OCI-M2 (cell line): ENCODE data around the gene ALKBH3.

Experiments used
- DNase-seq: peaks from one replicate; lab custom pipeline; 2025; ENCODE audit not compliant: unreplicated experiment; lab: John Stamatoyannopoulos, UW

Gene ALKBH3

GRCh38 chr11:43936076-43936475 is 55.4 kb downstream of the ALKBH3 start:
- no peak for DNase-seq

- DNase-seq: no peak
Observed at GRCh38 chr11:43937434-43938411, 57.1 kb downstream of the ALKBH3 start.

- no peak for DNase-seq
Observed at GRCh38 chr11:43941257-43941994, 60.8 kb downstream of the ALKBH3 start.

- DNase-seq: no peak
Observed at GRCh38 chr11:43942662-43943371, 62.2 kb downstream of the ALKBH3 start.

GRCh38 chr11:43943372-43943930 is 62.8 kb downstream of the ALKBH3 start:
- DNase-seq: no peak

GRCh38 chr11:43943931-43944751 is 63.5 kb downstream of the ALKBH3 start:
- DNase-seq: no peak

GRCh38 chr11:43944761-43945311 is 64.2 kb downstream of the ALKBH3 start:
- no peak for DNase-seq

- no peak for DNase-seq
Observed at GRCh38 chr11:43947003-43947500, 66.4 kb downstream of the ALKBH3 start.

- no peak for DNase-seq
Observed at GRCh38 chr11:43947815-43948214, 67.2 kb downstream of the ALKBH3 start.

GRCh38 chr11:43948341-43949225 is 68.0 kb downstream of the ALKBH3 start:
- no peak for DNase-seq

GRCh38 chr11:43950311-43950855 is 69.8 kb downstream of the ALKBH3 start:
- DNase-seq: no peak

GRCh38 chr11:43951231-43951630 is 70.6 kb downstream of the ALKBH3 start:
- no peak for DNase-seq

GRCh38 chr11:43952020-43952400 is 71.4 kb downstream of the ALKBH3 start:
- no peak for DNase-seq

GRCh38 chr11:43952401-43953342 is 72.0 kb downstream of the ALKBH3 start:
- peak; percentile 87 for DNase-seq

GRCh38 chr11:43953521-43953920 is 72.9 kb downstream of the ALKBH3 start:
- no peak for DNase-seq

- no peak for DNase-seq
Observed at GRCh38 chr11:43954241-43954640, 73.6 kb downstream of the ALKBH3 start.

- no peak for DNase-seq
Observed at GRCh38 chr11:43955381-43956118, 74.9 kb downstream of the ALKBH3 start.
